Measurements from ENCODE around the gene FCHSD1.

FCHSD1 gene

DNA sequence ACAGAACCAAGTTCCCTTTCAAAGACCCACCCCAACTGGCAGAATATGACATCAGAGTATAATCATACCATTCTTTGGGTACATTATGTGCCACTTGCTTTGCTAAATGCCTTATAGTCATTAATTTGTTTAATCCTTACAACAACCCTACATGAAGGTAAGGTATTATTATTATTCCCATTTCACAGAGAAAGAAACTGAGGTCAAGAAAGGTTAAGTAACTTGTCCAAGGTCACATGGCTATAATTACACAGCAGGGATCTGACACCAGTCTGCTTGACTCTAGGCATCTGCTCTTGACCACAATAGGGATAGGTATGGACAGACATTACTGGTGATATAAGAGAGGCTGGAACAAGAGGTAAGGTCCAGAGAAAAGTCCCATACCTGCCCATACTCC lies 1.2 kb downstream of the FCHSD1 start (continued):
- no peak for TF ChIP-seq ZNF565 (CRISPR knock-in tag; conservative IDR thresholded peaks at IDR 0.05; ENCODE audit: low read depth)
- no peak for TF ChIP-seq ARNTL (CRISPR knock-in tag; IDR thresholded peaks at IDR 0.05; ENCODE audit: borderline replicate concordance, low read depth)
- TF ChIP-seq ZNF8 (CRISPR knock-in tag; IDR thresholded peaks at IDR 0.05), result no peak
- TF ChIP-seq PPARA (CRISPR knock-in tag; IDR thresholded peaks at IDR 0.05; ENCODE audit: borderline replicate concordance), result no peak

DNA sequence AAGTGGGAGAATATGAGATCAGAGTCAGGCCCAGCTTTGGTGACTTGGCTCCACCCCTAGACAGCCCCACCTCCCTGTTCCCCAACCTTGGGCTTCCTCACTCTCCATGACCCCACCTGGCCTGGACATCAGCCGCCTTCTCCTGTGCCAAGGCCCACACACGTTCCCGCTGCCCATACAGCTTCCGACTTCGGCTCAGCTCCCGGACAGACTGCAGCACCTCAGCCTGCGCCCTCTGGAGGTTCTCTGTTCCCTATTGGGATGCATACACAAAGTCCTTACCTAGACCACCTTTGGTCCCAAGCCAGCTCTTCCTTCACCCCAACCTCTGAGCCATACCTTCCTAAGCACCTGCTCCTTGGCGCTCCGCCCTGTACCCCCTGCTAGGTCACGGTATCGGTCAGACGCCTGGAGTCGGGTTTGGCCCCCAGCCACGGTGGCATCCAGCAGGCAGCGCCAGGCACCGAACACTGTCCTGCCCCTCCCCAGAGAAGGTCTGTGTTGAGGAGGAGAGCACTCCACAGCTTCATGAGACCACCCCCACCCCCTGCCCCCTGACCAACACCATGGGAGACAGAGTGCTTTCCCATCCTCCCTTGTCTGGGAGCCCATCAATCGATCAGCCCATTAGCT lies 2.0 kb downstream of the FCHSD1 start:
- TF ChIP-seq ZFP30 (CRISPR knock-in tag; IDR thresholded peaks at IDR 0.05), result no peak
- TF ChIP-seq ZNF8 (CRISPR knock-in tag; IDR thresholded peaks at IDR 0.05), result no peak
- TF ChIP-seq, protein P1, sequence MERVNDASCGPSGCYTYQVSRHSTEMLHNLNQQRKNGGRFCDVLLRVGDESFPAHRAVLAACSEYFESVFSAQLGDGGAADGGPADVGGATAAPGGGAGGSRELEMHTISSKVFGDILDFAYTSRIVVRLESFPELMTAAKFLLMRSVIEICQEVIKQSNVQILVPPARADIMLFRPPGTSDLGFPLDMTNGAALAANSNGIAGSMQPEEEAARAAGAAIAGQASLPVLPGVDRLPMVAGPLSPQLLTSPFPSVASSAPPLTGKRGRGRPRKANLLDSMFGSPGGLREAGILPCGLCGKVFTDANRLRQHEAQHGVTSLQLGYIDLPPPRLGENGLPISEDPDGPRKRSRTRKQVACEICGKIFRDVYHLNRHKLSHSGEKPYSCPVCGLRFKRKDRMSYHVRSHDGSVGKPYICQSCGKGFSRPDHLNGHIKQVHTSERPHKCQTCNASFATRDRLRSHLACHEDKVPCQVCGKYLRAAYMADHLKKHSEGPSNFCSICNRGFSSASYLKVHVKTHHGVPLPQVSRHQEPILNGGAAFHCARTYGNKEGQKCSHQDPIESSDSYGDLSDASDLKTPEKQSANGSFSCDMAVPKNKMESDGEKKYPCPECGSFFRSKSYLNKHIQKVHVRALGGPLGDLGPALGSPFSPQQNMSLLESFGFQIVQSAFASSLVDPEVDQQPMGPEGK (CRISPR knock-in tag; IDR thresholded peaks at IDR 0.05; ENCODE audit: borderline replicate concordance), result no peak
- TF ChIP-seq, protein P2, sequence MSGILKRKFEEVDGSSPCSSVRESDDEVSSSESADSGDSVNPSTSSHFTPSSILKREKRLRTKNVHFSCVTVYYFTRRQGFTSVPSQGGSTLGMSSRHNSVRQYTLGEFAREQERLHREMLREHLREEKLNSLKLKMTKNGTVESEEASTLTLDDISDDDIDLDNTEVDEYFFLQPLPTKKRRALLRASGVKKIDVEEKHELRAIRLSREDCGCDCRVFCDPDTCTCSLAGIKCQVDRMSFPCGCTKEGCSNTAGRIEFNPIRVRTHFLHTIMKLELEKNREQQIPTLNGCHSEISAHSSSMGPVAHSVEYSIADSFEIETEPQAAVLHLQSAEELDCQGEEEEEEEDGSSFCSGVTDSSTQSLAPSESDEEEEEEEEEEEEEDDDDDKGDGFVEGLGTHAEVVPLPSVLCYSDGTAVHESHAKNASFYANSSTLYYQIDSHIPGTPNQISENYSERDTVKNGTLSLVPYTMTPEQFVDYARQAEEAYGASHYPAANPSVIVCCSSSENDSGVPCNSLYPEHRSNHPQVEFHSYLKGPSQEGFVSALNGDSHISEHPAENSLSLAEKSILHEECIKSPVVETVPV (CRISPR knock-in tag; IDR thresholded peaks at IDR 0.05), result no peak
- no peak for TF ChIP-seq BACH2 (CRISPR knock-in tag; IDR thresholded peaks at IDR 0.05; ENCODE audit: borderline replicate concordance)
- TF ChIP-seq CSDC2 (CRISPR knock-in tag; IDR thresholded peaks at IDR 0.05), result no peak
- TF ChIP-seq ESRRG (CRISPR knock-in tag; IDR thresholded peaks at IDR 0.05), result no peak
- no peak for TF ChIP-seq TOX (CRISPR knock-in tag; IDR thresholded peaks at IDR 0.05; ENCODE audit: borderline replicate concordance)
- TF ChIP-seq, protein P3, sequence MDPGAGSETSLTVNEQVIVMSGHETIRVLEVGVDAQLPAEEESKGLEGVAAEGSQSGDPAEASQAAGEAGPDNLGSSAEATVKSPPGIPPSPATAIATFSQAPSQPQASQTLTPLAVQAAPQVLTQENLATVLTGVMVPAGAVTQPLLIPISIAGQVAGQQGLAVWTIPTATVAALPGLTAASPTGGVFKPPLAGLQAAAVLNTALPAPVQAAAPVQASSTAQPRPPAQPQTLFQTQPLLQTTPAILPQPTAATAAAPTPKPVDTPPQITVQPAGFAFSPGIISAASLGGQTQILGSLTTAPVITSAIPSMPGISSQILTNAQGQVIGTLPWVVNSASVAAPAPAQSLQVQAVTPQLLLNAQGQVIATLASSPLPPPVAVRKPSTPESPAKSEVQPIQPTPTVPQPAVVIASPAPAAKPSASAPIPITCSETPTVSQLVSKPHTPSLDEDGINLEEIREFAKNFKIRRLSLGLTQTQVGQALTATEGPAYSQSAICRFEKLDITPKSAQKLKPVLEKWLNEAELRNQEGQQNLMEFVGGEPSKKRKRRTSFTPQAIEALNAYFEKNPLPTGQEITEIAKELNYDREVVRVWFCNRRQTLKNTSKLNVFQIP (CRISPR knock-in tag; IDR thresholded peaks at IDR 0.05; ENCODE audit: borderline replicate concordance, low read depth), result no peak
- no peak for TF ChIP-seq RARB (CRISPR knock-in tag; IDR thresholded peaks at IDR 0.05)
- no peak for TF ChIP-seq ZC3H10 (CRISPR knock-in tag; IDR thresholded peaks at IDR 0.05)
- TF ChIP-seq SNAI2 (CRISPR knock-in tag; IDR thresholded peaks at IDR 0.05), result no peak
- no peak for TF ChIP-seq ZFP3 (CRISPR knock-in tag; IDR thresholded peaks at IDR 0.05)
- TF ChIP-seq ISL1 (CRISPR knock-in tag; IDR thresholded peaks at IDR 0.05), result no peak
- TF ChIP-seq PPARA (CRISPR knock-in tag; IDR thresholded peaks at IDR 0.05; ENCODE audit: borderline replicate concordance), result no peak
- no peak for TF ChIP-seq GLIS3 (CRISPR knock-in tag; IDR thresholded peaks at IDR 0.05)
- no peak for TF ChIP-seq TCF4 (CRISPR knock-in tag; IDR thresholded peaks at IDR 0.05; ENCODE audit: borderline replicate concordance)
- ATAC-seq, result no peak

DNA sequence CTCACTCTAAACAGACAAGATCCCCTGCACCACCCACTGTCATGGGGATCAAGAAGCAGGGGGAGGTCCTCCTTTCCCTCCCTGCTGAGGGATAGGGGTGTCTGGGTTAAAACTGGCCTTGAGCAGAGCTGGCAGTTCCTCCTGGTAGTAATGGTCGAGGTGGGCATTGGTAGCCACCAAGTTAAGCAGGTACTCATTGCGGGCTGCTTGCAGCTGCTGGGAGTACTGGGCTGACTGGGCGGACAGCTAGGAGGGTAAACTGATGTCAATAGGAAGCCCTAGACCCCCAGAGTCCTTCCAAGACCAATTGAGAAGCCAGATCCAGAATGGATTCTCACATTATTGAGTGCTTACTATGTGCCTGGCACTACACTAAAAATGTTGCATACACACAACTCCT lies 3.4 kb downstream of the FCHSD1 start:
- no peak for ATAC-seq
- TF ChIP-seq, protein P4, sequence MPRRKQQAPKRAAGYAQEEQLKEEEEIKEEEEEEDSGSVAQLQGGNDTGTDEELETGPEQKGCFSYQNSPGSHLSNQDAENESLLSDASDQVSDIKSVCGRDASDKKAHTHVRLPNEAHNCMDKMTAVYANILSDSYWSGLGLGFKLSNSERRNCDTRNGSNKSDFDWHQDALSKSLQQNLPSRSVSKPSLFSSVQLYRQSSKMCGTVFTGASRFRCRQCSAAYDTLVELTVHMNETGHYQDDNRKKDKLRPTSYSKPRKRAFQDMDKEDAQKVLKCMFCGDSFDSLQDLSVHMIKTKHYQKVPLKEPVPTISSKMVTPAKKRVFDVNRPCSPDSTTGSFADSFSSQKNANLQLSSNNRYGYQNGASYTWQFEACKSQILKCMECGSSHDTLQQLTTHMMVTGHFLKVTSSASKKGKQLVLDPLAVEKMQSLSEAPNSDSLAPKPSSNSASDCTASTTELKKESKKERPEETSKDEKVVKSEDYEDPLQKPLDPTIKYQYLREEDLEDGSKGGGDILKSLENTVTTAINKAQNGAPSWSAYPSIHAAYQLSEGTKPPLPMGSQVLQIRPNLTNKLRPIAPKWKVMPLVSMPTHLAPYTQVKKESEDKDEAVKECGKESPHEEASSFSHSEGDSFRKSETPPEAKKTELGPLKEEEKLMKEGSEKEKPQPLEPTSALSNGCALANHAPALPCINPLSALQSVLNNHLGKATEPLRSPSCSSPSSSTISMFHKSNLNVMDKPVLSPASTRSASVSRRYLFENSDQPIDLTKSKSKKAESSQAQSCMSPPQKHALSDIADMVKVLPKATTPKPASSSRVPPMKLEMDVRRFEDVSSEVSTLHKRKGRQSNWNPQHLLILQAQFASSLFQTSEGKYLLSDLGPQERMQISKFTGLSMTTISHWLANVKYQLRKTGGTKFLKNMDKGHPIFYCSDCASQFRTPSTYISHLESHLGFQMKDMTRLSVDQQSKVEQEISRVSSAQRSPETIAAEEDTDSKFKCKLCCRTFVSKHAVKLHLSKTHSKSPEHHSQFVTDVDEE (CRISPR knock-in tag; IDR thresholded peaks at IDR 0.05), result no peak
- no peak for TF ChIP-seq PPARA (CRISPR knock-in tag; IDR thresholded peaks at IDR 0.05; ENCODE audit: borderline replicate concordance)
- no peak for TF ChIP-seq BACH2 (CRISPR knock-in tag; IDR thresholded peaks at IDR 0.05; ENCODE audit: borderline replicate concordance)

DNA sequence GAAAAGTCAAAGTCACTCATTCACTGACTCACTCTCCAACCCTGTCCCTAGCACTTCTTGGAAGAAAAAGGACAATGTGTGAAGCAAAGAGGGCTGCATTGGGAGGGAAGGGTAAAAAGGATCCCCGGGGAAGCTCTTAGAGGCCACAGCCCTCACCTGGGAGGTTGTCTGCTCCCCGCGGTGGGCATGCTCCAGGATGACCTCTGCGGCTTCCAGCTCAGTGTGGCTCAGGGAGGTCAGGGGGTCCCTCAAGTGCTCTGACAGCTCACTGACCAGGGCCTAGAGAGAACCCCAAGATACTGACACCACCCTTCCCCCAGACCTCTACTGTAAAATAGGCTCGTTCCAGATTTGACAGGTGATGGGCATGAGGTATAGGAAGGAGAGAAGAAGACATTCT lies 4.0 kb downstream of the FCHSD1 start:
- ATAC-seq, result no peak
- TF ChIP-seq ZNF565 (CRISPR knock-in tag; conservative IDR thresholded peaks at IDR 0.05; ENCODE audit: low read depth), result no peak
- TF ChIP-seq, protein P2 (CRISPR knock-in tag; IDR thresholded peaks at IDR 0.05), result no peak
- TF ChIP-seq, protein P1 (CRISPR knock-in tag; IDR thresholded peaks at IDR 0.05; ENCODE audit: borderline replicate concordance), result no peak
- TF ChIP-seq CSDC2 (CRISPR knock-in tag; IDR thresholded peaks at IDR 0.05), result no peak
- TF ChIP-seq, protein P5, sequence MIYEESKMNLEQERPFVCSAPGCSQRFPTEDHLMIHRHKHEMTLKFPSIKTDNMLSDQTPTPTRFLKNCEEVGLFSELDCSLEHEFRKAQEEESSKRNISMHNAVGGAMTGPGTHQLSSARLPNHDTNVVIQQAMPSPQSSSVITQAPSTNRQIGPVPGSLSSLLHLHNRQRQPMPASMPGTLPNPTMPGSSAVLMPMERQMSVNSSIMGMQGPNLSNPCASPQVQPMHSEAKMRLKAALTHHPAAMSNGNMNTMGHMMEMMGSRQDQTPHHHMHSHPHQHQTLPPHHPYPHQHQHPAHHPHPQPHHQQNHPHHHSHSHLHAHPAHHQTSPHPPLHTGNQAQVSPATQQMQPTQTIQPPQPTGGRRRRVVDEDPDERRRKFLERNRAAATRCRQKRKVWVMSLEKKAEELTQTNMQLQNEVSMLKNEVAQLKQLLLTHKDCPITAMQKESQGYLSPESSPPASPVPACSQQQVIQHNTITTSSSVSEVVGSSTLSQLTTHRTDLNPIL (CRISPR knock-in tag; IDR thresholded peaks at IDR 0.05; ENCODE audit: low read depth), result no peak
- TF ChIP-seq OSR1 (CRISPR knock-in tag; IDR thresholded peaks at IDR 0.05), result no peak
- TF ChIP-seq ESRRG (CRISPR knock-in tag; IDR thresholded peaks at IDR 0.05), result no peak
- no peak for TF ChIP-seq ZFP3 (CRISPR knock-in tag; IDR thresholded peaks at IDR 0.05)

Data from SK-N-SH treated with all-trans-retinoic acid at 6 μM for 48 hours (cell line).